Heart left ventricle (tissue), 13 donors: ENCODE results near the gene TATDN2.

Experiments used
- POLR2A ChIP-seq, 2 donors: fragments of 450-650 bp; IDR thresholded peaks; one replicate each; pipeline ENCODE4 v1.6.1; 2017; ENCODE audit warnings: antibody characterized with exemption in 2 of 2, mild to moderate bottlenecking in 2 of 2, moderate library complexity in 2 of 2
- TF ChIP-seq, protein P1 (sequence below), 12 donors: fragments of 200-600 bp; sonication (generic) in 4 of 12; IDR thresholded peaks; one replicate each; pipeline versions ENCODE4 v1.5.0 to v1.8.0; 2018 to 2022; ENCODE audit warnings: antibody characterized with exemption in 12 of 12, mild to moderate bottlenecking in 5 of 12
- donor health status: ischemic (EF 13 %, LVEDD 7.1; RV severe dilation, severe dysfunction).
- donor health status: DM: no; HTN: yes; CAD: no.
- donor health status: DM: no; HTN: no; CAD: no.
- donor health status: ischemic (EF 25% LVEDD 6.9; RV normal size, moderate dysfunction).
- donor health status: ischemic (EF 25% LVEDD 5.7; RV mildly dilated, moderate dysfunction).
- donor health status: ischemic (EF 35%, LVEDD 5.7; RV mildly dilated, moderate dysfunction).
- donor health status: nonischemic (EF 11% LVEDD 7.7; RV severe dilation, severe dysfunction).
- donor health status: DM: yes; HTN: yes; CAD: no.
- donor health status: PGD.
- donor health status: ischemic (EF 29% LVEDD 5.4; RV normal size, mild dysfunction).
- donor health status: nonischemic (EF 23%, LVEDD 6.1; RV moderate dilation, normal function).

DNA sequence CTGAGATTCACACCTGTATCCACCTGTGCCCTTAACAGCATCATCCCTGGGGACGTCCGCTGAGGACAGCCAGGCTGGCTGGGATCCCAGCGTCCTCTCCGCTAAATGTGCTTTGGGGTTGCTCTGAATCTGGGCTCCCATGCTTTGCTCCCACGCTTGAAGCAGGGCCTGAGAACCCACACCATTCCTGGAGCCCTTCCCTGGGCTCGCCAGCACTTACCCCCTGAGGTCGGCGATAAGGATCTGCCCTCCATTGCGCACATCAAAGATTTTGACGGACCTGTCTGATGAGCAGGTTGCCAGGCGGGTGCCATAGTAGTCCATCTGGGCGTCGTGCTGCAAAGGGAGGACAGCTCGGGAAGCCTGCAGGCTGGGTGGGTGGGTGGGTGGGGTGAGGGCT, 66.8 kb downstream of the TATDN2 start:
- TF ChIP-seq POLR2A (IDR thresholded peaks at IDR 0.05): no peak
- TF ChIP-seq, protein P1, sequence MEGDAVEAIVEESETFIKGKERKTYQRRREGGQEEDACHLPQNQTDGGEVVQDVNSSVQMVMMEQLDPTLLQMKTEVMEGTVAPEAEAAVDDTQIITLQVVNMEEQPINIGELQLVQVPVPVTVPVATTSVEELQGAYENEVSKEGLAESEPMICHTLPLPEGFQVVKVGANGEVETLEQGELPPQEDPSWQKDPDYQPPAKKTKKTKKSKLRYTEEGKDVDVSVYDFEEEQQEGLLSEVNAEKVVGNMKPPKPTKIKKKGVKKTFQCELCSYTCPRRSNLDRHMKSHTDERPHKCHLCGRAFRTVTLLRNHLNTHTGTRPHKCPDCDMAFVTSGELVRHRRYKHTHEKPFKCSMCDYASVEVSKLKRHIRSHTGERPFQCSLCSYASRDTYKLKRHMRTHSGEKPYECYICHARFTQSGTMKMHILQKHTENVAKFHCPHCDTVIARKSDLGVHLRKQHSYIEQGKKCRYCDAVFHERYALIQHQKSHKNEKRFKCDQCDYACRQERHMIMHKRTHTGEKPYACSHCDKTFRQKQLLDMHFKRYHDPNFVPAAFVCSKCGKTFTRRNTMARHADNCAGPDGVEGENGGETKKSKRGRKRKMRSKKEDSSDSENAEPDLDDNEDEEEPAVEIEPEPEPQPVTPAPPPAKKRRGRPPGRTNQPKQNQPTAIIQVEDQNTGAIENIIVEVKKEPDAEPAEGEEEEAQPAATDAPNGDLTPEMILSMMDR (IDR thresholded peaks at IDR 0.05): no peak
